Midbrain (tissue), 1 donor: ENCODE results near the gene CALML6.

Experiments used
- DNase-seq: peaks from one replicate; lab custom pipeline; 2025; lab: John Stamatoyannopoulos, UW

CALML6 gene

DNA sequence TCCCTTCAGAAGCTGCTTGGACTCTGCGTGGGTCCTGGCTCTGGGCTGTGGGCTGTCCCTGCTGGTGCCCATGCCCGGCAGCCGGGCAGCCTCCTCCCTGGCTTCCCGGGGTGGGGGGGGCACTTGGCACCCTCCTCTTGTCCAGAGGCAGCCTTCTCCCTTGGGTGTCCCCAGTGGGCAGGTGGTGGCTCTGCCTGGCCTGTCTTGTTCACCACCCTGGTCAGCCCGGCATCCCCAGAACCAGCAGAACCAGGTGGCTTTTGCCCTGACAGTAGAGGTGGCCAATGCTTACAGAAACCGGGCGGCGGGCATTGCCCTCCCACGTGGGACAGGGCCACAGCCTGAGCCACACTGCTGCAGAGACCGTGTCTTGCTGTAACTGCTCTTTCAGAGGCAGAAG, 50.5 kb downstream of the CALML6 start:
- DNase-seq, result no peak

- no peak for DNase-seq
Observed at GRCh38 chr1:1966071-1966740, 51.1 kb downstream of the CALML6 start.
